Right lobe of liver (tissue), 6 donors: ENCODE results near the gene AREL1. TPM values are rescaled to one million over a fixed set of nuclear protein-coding genes. Genes with fewer than 3 reads are reported as not detected.

Experiments
- ATAC-seq, 4 donors: fragments of 200-7000 bp; cut with Tn5 transposase; one replicate each; pipeline ENCODE4 v1.9.1; 2020; ENCODE audit warnings: mild to moderate bottlenecking in 4 of 4, moderate library complexity in 4 of 4
- DNase-seq, 3 donors: peaks; one replicate each; pipeline ENCODE4 v3.0.0-alpha.2; 2020
- H3K27ac ChIP-seq, 3 donors: fragments of 200-600 bp; one replicate each; pipeline ENCODE4 v1.8.0; 2022
- H3K27me3 ChIP-seq, 2 donors: fragments of 200-600 bp; one replicate each; pipeline ENCODE4 v1.8.0; 2022
- H3K36me3 ChIP-seq, 4 donors: fragments of 200-600 bp; sonication (generic) in 1 of 4; one replicate each; pipeline versions ENCODE4 v1.5.1 to v1.8.0; 2017 to 2022; ENCODE audit warnings: control low read depth in 1 of 4
- H3K4me1 ChIP-seq, 4 donors: fragments of 200-600 bp; sonication (generic) in 1 of 4; one replicate each; pipeline versions ENCODE4 v1.5.1 to v1.8.0; 2017 to 2022; ENCODE audit warnings: control low read depth in 1 of 4
- H3K4me3 ChIP-seq, 3 donors: fragments of 200-600 bp; one replicate each; pipeline ENCODE4 v1.8.0; 2022
- H3K9me3 ChIP-seq, 4 donors: fragments of 200-600 bp; sonication (generic) in 1 of 4; one replicate each; pipeline versions ENCODE4 v1.5.1 to v1.8.0; 2017 to 2022; ENCODE audit warnings: control low read depth in 1 of 4
- POLR2A ChIP-seq: fragments of 450-650 bp; IDR thresholded peaks from one replicate; pipeline ENCODE4 v1.6.1; 2017; ENCODE audit warnings: antibody characterized with exemption, mild to moderate bottlenecking
- WGBS: methylation state at CpG from one replicate; pipeline ENCODE4 v1.1.6; 2018; ENCODE audit warnings: low coverage, low lambda C conversion rate; ENCODE audit not compliant: insufficient coverage; ENCODE audit errors: missing lambda C conversion rate; 5-methylcytosine and 5-hydroxymethylcytosine counted together
- intact Hi-C, 2 donors: fragments of 100-400 bp; cut with DNase I; formaldehyde crosslinking; loops; one replicate each; pipeline versions ENCODE4 v1.11.2 to v1.14.1; 2022
- small RNA-seq, 2 experiments: library from RNA; depleted of rRNA; stranded (forward); fragments of <200 nt; gene quantifications; one replicate each; pipeline ENCODE3, GENCODE V24; 2016
- total RNA-seq, 6 experiments: library from RNA; depleted of rRNA in 2 of 6; stranded (reverse); fragments of >200 nt in 2 of 6; fragmentation: NEBNext Ultra II Directional in 3 of 6; extraction: Animal tissue kit (Norgen Biotek cat#: 25700) in 3 of 6; gene quantifications; one replicate each; pipeline versions ENCODE4 v1.1.0 to v1.2.4, GENCODE V29; 2016 to 2023
- TF ChIP-seq, protein P1 (sequence below), 4 donors: fragments of 200-600 bp in 3 of 4; fragments of 450-650 bp in 1 of 4; IDR thresholded peaks; one replicate each; pipeline versions ENCODE4 v1.5.1 to v1.8.0; 2016 to 2022; ENCODE audit warnings: antibody characterized with exemption in 4 of 4, mild to moderate bottlenecking in 2 of 4
- donor health status: DM: no; HTN: yes; CAD: no.
- donor health status: DM: no; HTN: no; CAD: no.
- donor health status: DM: no; HTN: no; CAD: no.
- donor health status: DM: no; HTN: yes; CAD: no.
- donor health status: DM: no; HTN: yes; CAD: no.

The AREL1 gene
- total RNA-seq, 6 experiments from 2014 or later = 12.7 to 17.9 (median 15.9) TPM

DNA sequence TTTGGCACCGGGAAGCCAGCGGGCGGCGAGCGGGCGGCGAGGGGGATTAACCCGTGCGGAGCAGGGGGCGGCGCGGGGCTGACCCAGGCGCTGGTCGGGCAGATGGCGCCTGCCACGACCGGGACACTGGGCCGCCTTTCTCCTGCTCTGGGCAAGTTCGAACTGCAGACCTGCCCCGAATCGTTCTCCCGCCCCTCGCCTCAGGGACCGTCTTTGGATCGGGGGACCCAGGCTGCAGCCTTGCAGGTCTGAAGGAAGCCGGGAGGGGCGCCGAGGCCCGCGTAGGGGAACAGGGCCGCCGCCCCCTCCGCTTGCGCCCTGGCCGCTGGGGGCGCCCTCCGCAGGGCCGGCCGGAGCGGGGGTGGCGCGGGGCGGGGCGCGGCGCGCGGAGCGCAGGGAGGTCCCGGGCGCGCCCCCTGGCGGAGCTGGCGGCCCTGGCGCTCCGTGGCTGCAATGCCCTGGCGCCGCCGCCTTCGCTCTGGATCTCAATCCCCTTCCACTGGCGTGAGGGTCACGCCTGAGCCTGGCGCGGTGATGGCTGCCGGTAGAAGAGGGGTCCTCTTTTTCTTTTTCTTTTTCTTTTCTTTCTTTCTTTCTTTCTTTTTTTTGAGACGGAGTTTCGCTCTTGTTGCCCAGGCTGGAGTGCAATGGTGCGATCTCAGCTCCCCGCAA, 100.4 kb downstream of the AREL1 start:
- no peaks in the 10 kb centered on the region for H3K27me3 ChIP-seq
- H3K4me1 ChIP-seq = no peaks in the 10 kb centered on the region
- ATAC-seq = peak; percentile 82 to 94 (median 86)
- H3K9me3 ChIP-seq = no peaks in the 10 kb centered on the region
- peak overlapping the region; percentile 61 to 65 (median 64) for H3K4me3 ChIP-seq
- DNase-seq = peak; percentile 79 to 82 (median 81)
- intact Hi-C loops = no loop called here
- TF ChIP-seq POLR2A = no peak
- TF ChIP-seq, protein P1, sequence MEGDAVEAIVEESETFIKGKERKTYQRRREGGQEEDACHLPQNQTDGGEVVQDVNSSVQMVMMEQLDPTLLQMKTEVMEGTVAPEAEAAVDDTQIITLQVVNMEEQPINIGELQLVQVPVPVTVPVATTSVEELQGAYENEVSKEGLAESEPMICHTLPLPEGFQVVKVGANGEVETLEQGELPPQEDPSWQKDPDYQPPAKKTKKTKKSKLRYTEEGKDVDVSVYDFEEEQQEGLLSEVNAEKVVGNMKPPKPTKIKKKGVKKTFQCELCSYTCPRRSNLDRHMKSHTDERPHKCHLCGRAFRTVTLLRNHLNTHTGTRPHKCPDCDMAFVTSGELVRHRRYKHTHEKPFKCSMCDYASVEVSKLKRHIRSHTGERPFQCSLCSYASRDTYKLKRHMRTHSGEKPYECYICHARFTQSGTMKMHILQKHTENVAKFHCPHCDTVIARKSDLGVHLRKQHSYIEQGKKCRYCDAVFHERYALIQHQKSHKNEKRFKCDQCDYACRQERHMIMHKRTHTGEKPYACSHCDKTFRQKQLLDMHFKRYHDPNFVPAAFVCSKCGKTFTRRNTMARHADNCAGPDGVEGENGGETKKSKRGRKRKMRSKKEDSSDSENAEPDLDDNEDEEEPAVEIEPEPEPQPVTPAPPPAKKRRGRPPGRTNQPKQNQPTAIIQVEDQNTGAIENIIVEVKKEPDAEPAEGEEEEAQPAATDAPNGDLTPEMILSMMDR (IDR thresholded peaks at IDR 0.05) = peak; percentile 44 to 94 (median 74)
- no peak overlapping the region for H3K27ac ChIP-seq
- no peaks in the 10 kb centered on the region for H3K36me3 ChIP-seq
- 0% methylated on average over 10 of the region's 69 CpGs for WGBS

DNA sequence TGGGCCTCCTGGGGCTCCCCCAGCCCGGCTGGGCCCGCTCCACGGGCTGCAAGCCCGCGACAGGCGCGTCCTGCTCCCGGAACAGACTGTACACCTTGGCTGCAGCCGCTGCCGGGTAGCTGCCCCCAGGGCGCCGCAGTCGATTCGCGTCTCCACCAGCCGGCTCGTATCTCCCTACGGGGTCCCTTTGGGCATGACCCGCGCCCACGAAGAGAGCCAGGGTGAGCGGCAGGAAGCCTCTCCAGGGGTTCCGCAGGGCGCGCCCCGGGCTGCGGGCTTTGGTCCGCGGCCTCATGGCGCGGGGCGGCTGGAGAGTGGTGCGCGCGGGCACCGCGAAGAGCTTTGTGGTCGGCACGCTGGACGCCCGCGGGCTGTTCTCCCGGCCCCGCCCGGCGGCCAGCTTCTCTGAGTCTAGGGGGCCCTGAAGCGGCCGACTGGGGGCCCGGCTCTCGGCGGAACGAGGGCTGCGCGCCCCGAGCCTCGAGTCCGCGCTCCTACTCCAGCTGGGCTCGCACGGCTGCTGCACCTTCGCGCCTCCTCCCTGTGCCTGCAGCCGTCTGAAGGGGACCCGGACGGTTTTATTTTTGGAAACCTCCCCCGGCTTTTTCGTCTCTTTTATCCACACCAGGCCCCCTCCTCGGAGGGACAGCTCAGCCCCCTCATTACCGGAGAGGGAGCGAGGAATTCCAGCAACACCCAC, 101.1 kb downstream of the AREL1 start, which contains the start of gene LTBP2:
Gene LTBP2, minus strand, starts transcription at position 588 of the 700 bp plus-strand sequence. Its CDS starts 293 bp downstream, at position 295.
- Histone ChIP-seq H3K9me3 (no peaks in the 10 kb centered on the region), H3K27ac (no peak within 1 kb of the TSS), H3K36me3 (no peaks in the 10 kb centered on the region), H3K4me3 (peak within 1 kb of the TSS; percentile 61 to 65 (median 64)), H3K27me3 (no peaks in the 10 kb centered on the region), H3K4me1 (no peaks in the 10 kb centered on the region)
- WGBS = 2% methylated on average over 11 of the region's 70 CpGs
- ATAC-seq (peak; percentile 7 to 23 (median 14)), DNase-seq (no peak)
- intact Hi-C loops = no loop called here
- TF ChIP-seq, protein P1 (IDR thresholded peaks at IDR 0.05) = no peak
- TF ChIP-seq POLR2A = no peak

Small RNA genes lying within 50 kb of the gene (small RNA-seq; reads per million reads assigned to genes)
- 0 reads per million in 2 experiments for gene RF00409

Other genes starting within 250 kb of the AREL1 start
- 100 to 1,000 TPM in 3 of 6 experiments, 10 to 100 TPM in 3; 49.4 to 203 (median 98.0) TPM for gene NPC2, start 219.8 kb downstream of the AREL1 start, total RNA-seq
- gene ISCA2, start 219.3 kb downstream of the AREL1 start, total RNA-seq = 10 to 100 TPM in 5 of 6 experiments, 1 to 10 TPM in 1; 7.8 to 16.3 (median 11.4) TPM
- 1 to 10 TPM in 3 of 6 experiments, under 1 TPM in 3; 0.46 to 3.5 (median 1.7) TPM for gene LTBP2, start 100.8 kb downstream of the AREL1 start, total RNA-seq
- 10 to 100 TPM; 19.4 to 25.7 (median 22.5) TPM for gene FCF1, start 64 bp upstream of the AREL1 start, total RNA-seq
- gene YLPM1, start 50.2 kb upstream of the AREL1 start, total RNA-seq = 10 to 100 TPM; 14.8 to 20.0 (median 17.1) TPM
- not detected for gene PROX2, start 163.1 kb upstream of the AREL1 start, total RNA-seq
- gene DLST, start 168.8 kb upstream of the AREL1 start, total RNA-seq = 100 to 1,000 TPM in 1 of 6 experiments, 10 to 100 TPM in 5; 63.8 to 112 (median 68.8) TPM
- 1 to 10 TPM; 3.9 to 7.9 (median 4.9) TPM for gene RPS6KL1, start 210.2 kb upstream of the AREL1 start, total RNA-seq
- 1 to 10 TPM in 5 of 6 experiments, under 1 TPM in 1; 0.55 to 4.2 (median 2.1) TPM for gene PGF, start 242.5 kb upstream of the AREL1 start, total RNA-seq